Ascending aorta (tissue), 2 donors: ENCODE results near the gene HEXIM2. TPM values are rescaled to one million over a fixed set of nuclear protein-coding genes. Genes with fewer than 3 reads are reported as not detected.
A peak's percentile ranks its signal among the peaks of the same experiment; 100 is the strongest.

ENCODE experiments used
- DNase-seq, 2 donors: peaks; one replicate each; pipeline ENCODE4 v3.0.0-alpha.2; 2019; ENCODE audit warnings: low spot score in 2 of 2
- H3K27ac ChIP-seq, 2 donors: fragments of 200-600 bp; sonication (generic); one replicate each; pipeline ENCODE4 v1.5.1; 2016 to 2017; ENCODE audit warnings: mild to moderate bottlenecking in 1 of 2
- H3K27me3 ChIP-seq: fragments of 200-600 bp; sonication (generic); one replicate; pipeline ENCODE4 v1.5.1; 2017
- H3K36me3 ChIP-seq, 2 donors: fragments of 200-600 bp; sonication (generic); one replicate each; pipeline ENCODE4 v1.5.1; 2016
- H3K4me1 ChIP-seq, 2 donors: fragments of 200-600 bp; sonication (generic); one replicate each; pipeline ENCODE4 v1.5.1; 2016 to 2017; ENCODE audit warnings: mild to moderate bottlenecking in 1 of 2
- H3K4me3 ChIP-seq, 2 donors: fragments of 200-600 bp; sonication (generic); one replicate each; pipeline ENCODE4 v1.5.1; 2016 to 2017; ENCODE audit warnings: mild to moderate bottlenecking in 1 of 2
- H3K9me3 ChIP-seq, 2 donors: fragments of 200-600 bp; sonication (generic); one replicate each; pipeline ENCODE4 v1.5.1; 2016
- intact Hi-C: fragments of 100-400 bp; cut with DNase I; formaldehyde crosslinking; loops from one replicate; pipeline ENCODE4 v1.15.1; 2023
- total RNA-seq: library from RNA; depleted of rRNA; stranded (reverse); fragments of >200 nt; gene quantifications from one replicate; pipeline ENCODE4 v1.1.0, GENCODE V29; 2016
- TF ChIP-seq, protein P1 (sequence below), 3 experiments: fragments of 200-600 bp in 2 of 3; fragments of 450-650 bp in 1 of 3; sonication (generic) in 2 of 3; IDR thresholded peaks; one replicate each; pipeline ENCODE4 v1.5.1; 2016 to 2019; ENCODE audit warnings: antibody characterized with exemption in 3 of 3, mild to moderate bottlenecking in 1 of 3, moderate library complexity in 1 of 3

The HEXIM2 gene
- total RNA-seq, 1 donor from 2014 or later, result 1.4 TPM

DNA sequence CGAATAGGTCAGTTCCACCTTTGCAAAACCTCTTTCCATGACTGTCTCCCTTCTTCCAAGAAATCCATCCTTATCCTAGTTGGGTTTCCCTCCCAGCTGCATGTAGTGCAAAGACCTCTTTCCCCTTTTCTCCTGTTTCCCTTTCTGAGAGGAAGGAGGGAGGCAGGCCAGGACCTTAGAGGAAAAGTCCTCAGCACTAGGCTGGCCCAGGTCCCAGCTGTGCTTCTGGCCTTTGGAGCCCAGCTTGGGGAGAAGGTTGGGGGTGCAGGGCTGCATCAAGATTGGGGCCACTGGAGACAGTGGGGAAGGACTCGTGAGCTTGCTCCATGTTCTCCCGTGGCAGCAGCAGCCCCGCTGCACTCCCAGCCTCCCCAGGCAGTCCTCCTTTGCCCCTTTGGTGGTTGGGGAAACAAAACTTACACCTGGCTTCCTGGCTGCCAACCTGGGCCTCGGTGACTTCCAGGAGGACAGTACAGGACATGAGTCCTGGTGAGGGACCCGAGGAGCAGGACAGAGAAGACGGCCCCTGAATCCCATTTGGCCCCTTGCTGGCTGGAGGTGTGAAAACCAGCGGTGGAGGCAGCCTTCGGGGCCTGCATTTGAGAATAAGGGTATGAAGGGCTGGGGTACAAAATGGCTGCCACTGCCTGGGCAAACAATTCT lies 481 bp downstream of the HEXIM2 start:
- no peaks in the 10 kb centered on the region for H3K36me3 ChIP-seq
- intact Hi-C loops, result no loop called here
- TF ChIP-seq, protein P1, sequence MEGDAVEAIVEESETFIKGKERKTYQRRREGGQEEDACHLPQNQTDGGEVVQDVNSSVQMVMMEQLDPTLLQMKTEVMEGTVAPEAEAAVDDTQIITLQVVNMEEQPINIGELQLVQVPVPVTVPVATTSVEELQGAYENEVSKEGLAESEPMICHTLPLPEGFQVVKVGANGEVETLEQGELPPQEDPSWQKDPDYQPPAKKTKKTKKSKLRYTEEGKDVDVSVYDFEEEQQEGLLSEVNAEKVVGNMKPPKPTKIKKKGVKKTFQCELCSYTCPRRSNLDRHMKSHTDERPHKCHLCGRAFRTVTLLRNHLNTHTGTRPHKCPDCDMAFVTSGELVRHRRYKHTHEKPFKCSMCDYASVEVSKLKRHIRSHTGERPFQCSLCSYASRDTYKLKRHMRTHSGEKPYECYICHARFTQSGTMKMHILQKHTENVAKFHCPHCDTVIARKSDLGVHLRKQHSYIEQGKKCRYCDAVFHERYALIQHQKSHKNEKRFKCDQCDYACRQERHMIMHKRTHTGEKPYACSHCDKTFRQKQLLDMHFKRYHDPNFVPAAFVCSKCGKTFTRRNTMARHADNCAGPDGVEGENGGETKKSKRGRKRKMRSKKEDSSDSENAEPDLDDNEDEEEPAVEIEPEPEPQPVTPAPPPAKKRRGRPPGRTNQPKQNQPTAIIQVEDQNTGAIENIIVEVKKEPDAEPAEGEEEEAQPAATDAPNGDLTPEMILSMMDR (IDR thresholded peaks at IDR 0.05), result no peak
- peak overlapping the region; percentile 51 to 64 for H3K27ac ChIP-seq
- H3K27me3 ChIP-seq, result no peaks in the 10 kb centered on the region
- H3K4me3 ChIP-seq, result peak overlapping the region; percentile 43 to 47
- no peaks in the 10 kb centered on the region for H3K9me3 ChIP-seq
- DNase-seq, result no peak
- peaks cover 12 to 36% of the 10 kb centered on the region in 2 donors for H3K4me1 ChIP-seq

DNA sequence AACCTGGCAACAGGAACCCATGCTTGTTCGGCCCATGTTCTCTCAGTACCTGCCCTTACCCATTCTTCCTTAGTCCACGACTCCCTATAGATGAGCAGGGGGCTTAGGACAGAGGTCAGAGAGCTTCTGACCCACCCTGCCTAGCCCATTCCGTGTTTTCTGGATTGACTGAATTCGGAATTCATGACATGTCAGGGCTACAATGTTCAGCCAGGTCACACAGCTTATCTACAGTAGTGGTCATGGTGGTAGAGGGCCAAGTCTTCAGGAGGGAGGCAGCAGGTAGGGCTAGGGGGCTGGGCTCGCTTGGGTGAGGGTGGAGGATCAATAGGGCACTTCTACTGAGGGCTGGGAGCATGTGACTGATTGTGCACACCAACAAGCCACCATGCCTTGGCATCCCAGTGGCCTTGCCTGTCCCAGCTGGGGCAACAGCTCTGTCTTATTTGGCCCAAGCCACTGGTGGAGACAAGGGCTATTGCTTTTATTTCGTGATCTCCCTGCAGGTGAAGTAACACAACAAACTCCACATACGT lies 3.1 kb downstream of the HEXIM2 start:
- H3K4me1 ChIP-seq, result peaks cover 8 to 15% of the 10 kb centered on the region in 2 donors
- H3K9me3 ChIP-seq, result no peaks in the 10 kb centered on the region
- no peak overlapping the region for H3K27ac ChIP-seq
- H3K4me3 ChIP-seq, result no peak overlapping the region
- TF ChIP-seq, protein P1 (IDR thresholded peaks at IDR 0.05), result no peak
- DNase-seq, result no peak
- no peaks in the 10 kb centered on the region for H3K27me3 ChIP-seq
- no peaks in the 10 kb centered on the region for H3K36me3 ChIP-seq
- intact Hi-C loops, result no loop called here

DNA sequence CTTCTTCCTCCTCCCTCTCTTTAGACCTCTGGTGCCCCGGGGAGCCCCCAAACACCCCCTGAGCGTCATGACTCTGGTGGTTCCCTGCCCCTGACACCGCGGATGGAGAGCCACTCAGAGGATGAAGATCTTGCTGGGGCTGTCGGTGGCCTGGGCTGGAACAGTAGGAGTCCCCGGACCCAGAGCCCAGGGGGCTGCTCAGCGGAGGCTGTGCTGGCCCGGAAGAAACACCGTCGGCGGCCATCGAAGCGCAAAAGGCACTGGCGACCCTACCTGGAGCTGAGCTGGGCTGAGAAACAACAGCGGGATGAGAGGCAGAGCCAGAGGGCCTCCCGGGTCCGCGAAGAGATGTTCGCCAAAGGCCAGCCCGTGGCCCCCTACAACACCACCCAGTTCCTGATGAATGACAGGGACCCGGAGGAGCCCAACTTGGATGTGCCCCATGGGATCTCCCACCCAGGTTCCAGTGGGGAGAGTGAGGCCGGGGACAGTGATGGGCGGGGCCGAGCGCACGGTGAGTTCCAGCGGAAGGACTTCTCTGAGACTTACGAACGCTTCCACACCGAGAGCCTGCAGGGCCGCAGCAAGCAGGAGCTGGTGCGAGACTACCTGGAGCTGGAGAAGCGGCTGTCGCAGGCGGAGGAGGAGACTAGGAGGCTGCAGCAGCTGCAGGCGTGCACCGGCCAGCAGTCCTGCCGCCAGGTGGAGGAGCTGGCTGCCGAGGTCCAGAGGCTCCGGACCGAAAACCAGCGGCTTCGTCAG lies 7.5 kb downstream of the HEXIM2 start:
- no peak for DNase-seq
- no peaks in the 10 kb centered on the region for H3K27me3 ChIP-seq
- H3K36me3 ChIP-seq, result no peaks in the 10 kb centered on the region
- H3K27ac ChIP-seq, result peak overlapping the region in 1 of 2 donors; percentile 95
- no peak overlapping the region for H3K4me3 ChIP-seq
- TF ChIP-seq, protein P1 (IDR thresholded peaks at IDR 0.05), result no peak
- H3K9me3 ChIP-seq, result no peaks in the 10 kb centered on the region
- intact Hi-C loops, result no loop called here
- peaks cover 3 to 21% of the 10 kb centered on the region in 2 donors for H3K4me1 ChIP-seq

- Histone ChIP-seq H3K9me3 (no peaks in the 10 kb centered on the region), H3K4me1 (peaks cover 3 to 21% of the 10 kb centered on the region in 2 donors), H3K27ac (peak overlapping the region; percentile 95), H3K4me3 (peak overlapping the region; percentile 59 to 68), H3K36me3 (no peaks in the 10 kb centered on the region), H3K27me3 (no peaks in the 10 kb centered on the region)
- DNase-seq, result no peak
- intact Hi-C loops, result loop anchor here (5.0 kb wide), 1 partner anchor 147 kb away; the partner anchor contains the start of gene MAP3K14
- TF ChIP-seq, protein P1 (IDR thresholded peaks at IDR 0.05), result no peak
These were observed 8.7 kb downstream of the HEXIM2 start for GRCh38 chr17:45170280-45170930.

- intact Hi-C loops, result loop anchor here (5.0 kb wide), 1 partner anchor 146 kb away; the partner anchor contains the start of gene MAP3K14
These were observed 9.3 kb downstream of the HEXIM2 start for GRCh38 chr17:45170931-45171337.

More at GRCh38 chr17:45170931-45171337, 9.3 kb downstream of the HEXIM2 start:
- peak overlapping the region; percentile 95 for H3K27ac ChIP-seq
- no peaks in the 10 kb centered on the region for H3K9me3 ChIP-seq
- TF ChIP-seq, protein P1 (IDR thresholded peaks at IDR 0.05), result no peak
- no peaks in the 10 kb centered on the region for H3K27me3 ChIP-seq
- peak overlapping the region; percentile 59 to 68 for H3K4me3 ChIP-seq
- DNase-seq, result peak; percentile 69 to 95
- peaks cover 3 to 22% of the 10 kb centered on the region in 2 donors for H3K4me1 ChIP-seq
- no peaks in the 10 kb centered on the region for H3K36me3 ChIP-seq
